ENCODE results near the gene SETD3.

SETD3 gene

DNA sequence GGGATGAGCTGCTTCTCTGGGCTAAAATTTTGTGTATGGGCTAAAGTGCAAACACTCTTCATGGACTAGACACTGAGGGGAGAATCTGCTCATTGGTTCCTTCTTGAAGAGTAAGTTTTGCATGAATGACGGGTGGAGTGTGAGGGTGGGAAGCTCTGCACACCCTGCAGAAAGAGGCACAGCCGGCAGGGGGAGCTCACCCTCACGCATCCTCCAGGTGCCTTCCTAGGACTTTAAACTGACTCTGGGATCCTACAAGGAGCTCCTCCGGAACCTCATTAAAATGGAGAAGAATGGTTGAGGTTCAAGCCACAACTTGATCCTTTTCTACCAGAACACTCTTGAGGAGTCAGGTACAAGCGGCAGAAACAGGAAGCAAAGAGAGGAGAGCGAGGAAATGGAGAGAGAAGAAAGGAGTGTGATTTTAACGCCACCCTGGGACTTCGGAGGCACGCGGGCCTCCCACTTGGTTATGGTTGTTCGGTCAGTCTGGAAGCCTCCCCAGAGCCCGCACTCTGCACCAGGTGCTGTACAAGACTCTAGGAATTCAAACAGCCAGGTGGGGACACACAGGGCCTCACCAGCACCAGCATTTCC is 87.5 kb downstream of the SETD3 start:
- DNase-seq (ENCODE audit: low read depth), result no peak

GRCh38 chr14:99391671-99392070 is 89.0 kb downstream of the SETD3 start:
- no peak for DNase-seq (ENCODE audit: low read depth)

GRCh38 chr14:99389174-99389826 is 91.4 kb downstream of the SETD3 start:
- DNase-seq (ENCODE audit: low read depth), result peak; percentile 12

- no peak for DNase-seq (ENCODE audit: low read depth)
Observed at GRCh38 chr14:99388286-99388685, 92.4 kb downstream of the SETD3 start.

GRCh38 chr14:99387880-99388279 is 92.8 kb downstream of the SETD3 start:
- DNase-seq (ENCODE audit: low read depth), result no peak

- no peak for DNase-seq (ENCODE audit: low read depth)
Observed at GRCh38 chr14:99384450-99385417, 95.9 kb downstream of the SETD3 start.

- DNase-seq (ENCODE audit: low read depth), result no peak
Observed at GRCh38 chr14:99383472-99384449, 96.9 kb downstream of the SETD3 start.

- DNase-seq (ENCODE audit: low read depth), result no peak
Observed at GRCh38 chr14:99382781-99383471, 97.7 kb downstream of the SETD3 start.

DNA sequence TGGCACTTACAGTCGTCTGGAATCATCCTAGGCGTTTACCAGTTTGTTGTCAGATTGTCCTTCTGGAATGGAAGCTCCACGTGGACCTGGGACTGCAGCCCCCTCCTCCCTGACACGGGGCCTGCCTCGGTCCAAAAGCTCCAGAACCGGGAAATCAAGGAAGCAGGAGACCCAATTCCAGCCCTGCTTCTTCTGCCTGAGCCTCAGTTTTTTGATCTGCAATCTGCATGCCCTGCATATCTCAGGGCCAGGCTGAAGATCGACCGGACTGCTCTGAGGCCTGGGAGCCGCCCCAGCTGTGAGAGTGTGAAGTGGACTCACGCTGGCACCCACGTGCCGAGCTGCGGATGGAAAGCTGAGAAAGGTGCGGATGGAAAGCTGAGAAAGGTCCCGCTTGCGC is 98.6 kb downstream of the SETD3 start:
- no peak for DNase-seq (ENCODE audit: low read depth)

DNA sequence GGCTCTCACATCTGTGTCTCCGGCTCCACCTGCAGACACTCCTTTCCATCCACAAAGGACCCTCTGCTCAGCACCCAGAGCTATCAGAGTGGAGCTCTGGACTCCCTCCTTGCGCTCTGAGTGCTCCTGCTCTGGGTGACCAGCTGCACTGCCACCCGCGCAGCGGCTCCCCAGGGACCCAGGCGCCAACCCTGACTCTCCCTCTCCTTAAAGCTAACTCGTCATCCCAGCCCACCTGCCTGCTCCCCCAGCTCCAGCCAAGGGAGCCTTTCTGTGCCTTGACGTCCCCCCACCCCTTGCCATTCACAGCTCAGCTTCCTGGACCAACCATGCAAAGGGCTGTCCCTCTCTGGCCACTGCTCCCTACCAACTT is 99.0 kb downstream of the SETD3 start:
- no peak for DNase-seq (ENCODE audit: low read depth)

GRCh38 chr14:99380991-99381687 is 99.5 kb downstream of the SETD3 start:
- DNase-seq (ENCODE audit: low read depth), result no peak

DNA sequence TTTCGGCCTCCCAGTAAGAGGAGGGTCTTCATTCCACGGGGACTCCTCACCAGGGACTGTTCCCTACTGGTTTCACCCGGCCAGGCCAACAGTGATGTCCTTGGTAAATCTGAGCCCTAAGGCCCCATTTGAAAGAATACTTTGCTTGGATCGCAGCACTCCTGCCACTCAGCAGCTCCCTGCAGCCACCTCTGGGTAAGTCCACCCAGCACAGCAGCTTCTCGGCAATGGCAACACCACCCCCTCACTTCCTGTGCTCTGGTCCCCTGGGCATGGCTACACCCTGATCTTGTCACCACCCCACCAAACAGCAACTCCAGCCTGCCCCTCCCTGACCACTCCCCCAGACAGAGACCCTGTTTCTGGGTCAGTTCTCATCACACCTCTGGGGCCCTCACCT is 100.3 kb downstream of the SETD3 start:
- DNase-seq (ENCODE audit: low read depth), result no peak

GRCh38 chr14:99378782-99379214 is 101.9 kb downstream of the SETD3 start:
- no peak for DNase-seq (ENCODE audit: low read depth)

DNA sequence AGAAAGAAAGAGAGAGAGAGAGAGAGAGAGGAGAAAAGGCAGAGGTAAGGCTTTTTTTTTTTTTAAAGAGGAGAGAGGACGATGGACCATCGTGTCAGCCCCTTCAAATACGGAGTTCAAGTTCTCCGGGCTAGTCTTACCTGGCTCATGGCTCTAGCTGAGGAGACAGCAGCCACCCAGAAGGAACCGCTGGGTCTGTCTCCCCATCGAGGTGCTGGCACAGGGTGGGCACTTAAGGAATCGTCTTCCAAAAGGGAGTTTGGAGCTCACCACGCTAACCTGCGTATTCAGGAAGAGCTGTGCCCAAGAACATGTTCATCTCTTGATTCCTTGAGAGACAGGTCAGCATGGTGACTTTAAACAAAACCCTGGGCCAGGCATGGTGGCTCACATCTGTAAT is 102.7 kb downstream of the SETD3 start:
- no peak for DNase-seq (ENCODE audit: low read depth)

DNA sequence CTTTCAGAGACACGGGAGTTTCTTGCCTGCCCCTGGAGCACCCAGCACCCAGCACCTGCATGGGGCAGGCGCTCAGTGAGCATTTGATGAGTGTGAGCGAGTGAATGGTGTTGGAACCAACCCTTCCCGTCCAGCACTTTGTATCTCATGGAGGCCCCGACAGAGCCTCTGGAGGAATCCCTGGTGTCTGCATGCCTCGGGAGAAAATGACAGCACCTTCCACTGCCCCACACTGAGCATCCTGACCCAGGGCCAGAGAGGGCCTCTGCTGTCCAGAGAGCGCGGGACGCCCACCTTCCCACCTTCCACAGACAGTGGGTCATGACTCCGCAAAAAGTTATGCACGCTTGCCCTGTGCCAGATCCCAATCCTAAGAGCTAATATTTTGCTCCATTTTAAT is 105.7 kb downstream of the SETD3 start:
- no peak for DNase-seq (ENCODE audit: low read depth)

DNA sequence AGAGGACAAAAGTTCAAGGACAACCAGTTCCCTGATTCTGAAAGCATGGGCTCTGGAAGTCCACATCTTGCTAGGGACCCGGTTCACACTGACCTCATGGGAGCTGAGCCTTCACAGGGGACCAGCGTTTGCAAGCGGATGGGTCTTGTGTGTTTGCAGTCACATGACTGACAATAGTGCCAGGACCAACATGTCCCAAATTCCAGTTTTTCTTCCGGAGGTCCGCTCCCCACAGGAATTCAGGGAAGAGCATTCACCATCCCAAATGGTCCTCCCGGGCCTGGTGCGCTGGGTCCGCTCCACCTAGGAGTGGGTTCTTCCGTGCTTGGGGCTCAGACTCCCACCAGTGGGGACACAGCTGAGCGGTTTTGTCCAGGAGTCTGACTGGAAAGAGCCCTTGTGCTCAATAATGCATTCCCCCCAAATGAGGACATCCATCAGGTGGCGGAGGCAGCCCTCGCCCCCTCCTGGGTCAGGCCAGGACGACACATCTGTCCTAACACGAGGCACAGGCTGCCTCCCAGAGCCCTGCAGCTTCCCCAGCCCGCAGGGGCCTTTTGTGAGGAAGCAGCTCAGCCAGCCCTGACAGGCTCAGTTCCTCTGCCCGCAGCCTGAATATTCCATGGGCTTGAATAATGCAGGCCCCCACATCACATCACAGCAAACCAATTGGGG is 116.9 kb downstream of the SETD3 start:
- no peak for DNase-seq (ENCODE audit: low read depth)

DNA sequence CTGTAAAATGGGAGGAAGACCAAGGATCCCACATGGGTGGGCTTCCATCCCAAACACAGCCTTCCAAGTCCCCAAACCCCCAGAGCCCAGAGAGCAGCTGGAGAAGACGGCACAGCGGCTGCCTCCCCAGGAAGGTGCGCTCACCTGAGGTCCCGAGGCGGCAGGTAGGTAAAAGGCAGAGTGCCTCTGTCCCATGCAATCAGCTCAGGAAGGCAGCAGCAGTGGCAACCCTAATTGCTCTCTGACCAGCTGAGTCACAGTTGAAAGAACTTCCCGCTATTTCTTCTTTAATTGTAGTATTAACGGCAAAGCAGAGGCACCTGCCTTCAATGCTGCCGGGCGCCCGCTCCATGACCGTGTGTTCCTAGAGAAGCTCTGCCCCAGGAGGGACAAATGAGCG is 117.6 kb downstream of the SETD3 start:
- DNase-seq (ENCODE audit: low read depth), result no peak

DNA sequence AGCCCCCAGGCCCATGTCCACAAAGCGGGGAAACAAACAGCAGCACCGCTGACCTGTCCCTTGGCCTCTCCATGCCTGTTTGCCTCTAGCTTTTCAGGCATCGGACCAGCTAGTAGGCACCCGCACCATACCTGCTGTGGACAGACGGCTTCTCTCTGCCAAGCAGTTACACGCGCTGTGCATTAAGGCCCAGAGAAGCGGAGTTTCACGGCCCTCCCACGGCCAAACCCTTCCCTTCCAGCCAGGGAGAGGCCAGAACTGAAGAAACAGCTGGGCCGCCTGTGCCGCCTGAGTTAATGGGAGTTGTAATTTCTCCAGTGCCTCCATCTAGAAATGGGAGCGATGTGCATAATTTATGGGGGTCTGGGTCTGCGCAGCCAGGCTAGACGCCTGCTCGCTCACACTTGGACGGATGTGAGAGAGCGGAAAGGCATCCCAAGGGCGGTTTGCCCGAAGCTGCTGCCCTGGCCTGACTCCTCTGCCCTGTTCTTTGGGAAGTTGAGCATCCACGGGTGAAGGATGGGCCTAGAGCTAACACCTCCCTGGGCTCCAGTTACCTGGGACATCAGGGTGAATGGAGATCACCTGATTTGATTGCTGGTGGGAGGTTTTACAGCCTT is 119.0 kb downstream of the SETD3 start:
- no peak for DNase-seq (ENCODE audit: low read depth)

- DNase-seq (ENCODE audit: low read depth), result no peak
Observed at GRCh38 chr14:99360774-99361595, 119.7 kb downstream of the SETD3 start.
